H1 (cell line): ENCODE results near the gene PLCL1. TPM values are rescaled to one million over a fixed set of nuclear protein-coding genes. Genes with fewer than 3 reads are reported as not detected.

Experiments used
- CTCF ChIA-PET: fragments of 300-600 bp; sonication (Branson Sonifier 250); formaldehyde crosslinking; loops from one replicate; lab custom pipeline; 2021; ENCODE audit not compliant: partially characterized antibody; lab: Charles Lee
- POLR2A ChIA-PET: fragments of 300-600 bp; sonication (Branson Sonifier 250); formaldehyde crosslinking; loops from one replicate; lab custom pipeline; 2021; ENCODE audit warnings: inconsistent platforms; ENCODE audit not compliant: partially characterized antibody; lab: Charles Lee
- DNase-seq, 2 experiments: peaks; one replicate each; pipeline versions ENCODE4 v3.0.0 to v3.0.0-alpha.2; 2010 to 2022; ENCODE audit warnings: low spot score in 2 of 2, low read depth in 1 of 2, mixed read lengths in 1 of 2
- FAIRE-seq: peaks from 2 replicates; lab custom pipeline; 2011; peaks lifted over from hg19 to GRCh38; lab: Jason Lieb, UNC
- H2AFZ ChIP-seq: 2 replicates; pipeline ENCODE4 v1.8.1; 2012; ENCODE audit warnings: low read length, inconsistent platforms
- H2AK5ac ChIP-seq: 2 replicates; pipeline ENCODE4 v1.6.1; 2013; ENCODE audit warnings: low read depth, low read length
- H2BK120ac ChIP-seq: replicated peaks from 2 replicates; pipeline ENCODE3; 2013; ENCODE audit warnings: low read depth, low read length, inconsistent platforms
- H2BK12ac ChIP-seq: 2 replicates; pipeline ENCODE4 v1.6.1; 2013; ENCODE audit warnings: low read depth, low read length
- H2BK15ac ChIP-seq: 2 replicates; pipeline ENCODE4 v1.6.1; 2013; ENCODE audit warnings: low read length
- H2BK20ac ChIP-seq: 2 replicates; pipeline ENCODE4 v1.6.1; 2013; ENCODE audit warnings: low read length
- H2BK5ac ChIP-seq: 2 replicates; pipeline ENCODE4 v1.6.1; 2013; ENCODE audit warnings: low read depth, low read length
- H3K14ac ChIP-seq: 2 replicates; pipeline ENCODE4 v1.6.1; 2013; ENCODE audit warnings: inconsistent platforms; ENCODE audit not compliant: insufficient read length
- H3K18ac ChIP-seq: 2 replicates; pipeline ENCODE4 v1.6.1; 2013; ENCODE audit warnings: low read length; ENCODE audit errors: extremely low read depth
- H3K23ac ChIP-seq: 2 replicates; pipeline ENCODE4 v1.6.1; 2013; ENCODE audit warnings: inconsistent platforms; ENCODE audit not compliant: insufficient read length
- H3K23me2 ChIP-seq: 2 replicates; pipeline ENCODE4 v1.6.1; 2013; ENCODE audit warnings: low read depth, low read length
- H3K27ac ChIP-seq: 2 replicates; pipeline ENCODE4 v1.6.1; 2011; ENCODE audit warnings: low read depth, low read length, inconsistent platforms
- H3K27me3 ChIP-seq, 4 experiments: replicated peaks in 1 of 4; 1 replicate in 1 of 4; 2 replicates in 3 of 4; pipeline versions ENCODE4 v1.6.1 to v1.8.1; 2011 to 2013; ENCODE audit warnings: low read length in 3 of 4, mild to moderate bottlenecking in 3 of 4, inconsistent platforms in 2 of 4, mixed read lengths in 2 of 4, moderate library complexity in 1 of 4; ENCODE audit not compliant: control insufficient read depth in 3 of 4, insufficient read depth in 3 of 4; ENCODE audit errors: extremely low read depth in 1 of 4
- H3K36me3 ChIP-seq, 4 experiments: 2 replicates each; pipeline versions ENCODE4 v1.6.1 to v1.8.1; 2011 to 2013; ENCODE audit warnings: mild to moderate bottlenecking in 4 of 4, low read length in 3 of 4, moderate library complexity in 2 of 4, control low read depth in 1 of 4, inconsistent platforms in 1 of 4; ENCODE audit not compliant: insufficient read depth in 4 of 4, control insufficient read depth in 2 of 4
- H3K4ac ChIP-seq: replicated peaks from 2 replicates; pipeline ENCODE3; 2013; ENCODE audit warnings: low read length, low read depth, mixed read lengths, inconsistent platforms; ENCODE audit not compliant: insufficient read length
- H3K4me1 ChIP-seq, 4 experiments: replicated peaks in 1 of 4; 1 replicate in 1 of 4; 2 replicates in 3 of 4; pipeline versions ENCODE4 v1.6.1 to v1.8.1; 2011 to 2013; ENCODE audit warnings: low read length in 3 of 4, inconsistent platforms in 2 of 4, mixed read lengths in 1 of 4; ENCODE audit not compliant: insufficient read depth in 4 of 4, control insufficient read depth in 3 of 4
- H3K4me2 ChIP-seq, 2 experiments: 2 replicates each; pipeline versions ENCODE4 v1.6.1 to v1.8.1; 2011 to 2013; ENCODE audit warnings: low read depth in 2 of 2, low read length in 2 of 2, control low read depth in 1 of 2, inconsistent platforms in 1 of 2, mild to moderate bottlenecking in 1 of 2; ENCODE audit not compliant: insufficient read depth in 1 of 2
- H3K4me3 ChIP-seq, 4 experiments: fragments of 200-600, 300-600 bp in 1 of 4; sonication (generic), shearing (Covaris generic), sonication (Bioruptor Twin) in 1 of 4; 2 replicates each; pipeline versions ENCODE4 v1.5.1 to v1.8.1; 2011 to 2016; ENCODE audit warnings: low read length in 4 of 4, low read depth in 3 of 4, control low read depth in 2 of 4, inconsistent platforms in 2 of 4, mild to moderate bottlenecking in 2 of 4, mixed read lengths in 1 of 4, moderate library complexity in 1 of 4; ENCODE audit not compliant: insufficient read depth in 2 of 4; ENCODE audit errors: extremely low read depth in 1 of 4
- H3K56ac ChIP-seq: replicated peaks from 2 replicates; pipeline ENCODE3; 2013; ENCODE audit warnings: low read depth, mild to moderate bottlenecking, mixed read lengths, low read length, inconsistent platforms; ENCODE audit not compliant: insufficient read length
- H3K79me1 ChIP-seq: 2 replicates; pipeline ENCODE4 v1.6.1; 2013; ENCODE audit warnings: low read depth, low read length, control low read depth
- H3K79me2 ChIP-seq, 2 experiments: 2 replicates each; pipeline versions ENCODE4 v1.6.1 to v1.8.1; 2012 to 2013; ENCODE audit warnings: low read length in 2 of 2, mild to moderate bottlenecking in 2 of 2, inconsistent platforms in 1 of 2; ENCODE audit not compliant: insufficient read depth in 2 of 2, control insufficient read depth in 1 of 2
- H3K9ac ChIP-seq, 4 experiments: replicated peaks in 1 of 4; 1 replicate in 1 of 4; 2 replicates in 3 of 4; pipeline versions ENCODE4 v1.6.1 to v1.8.1; 2011 to 2013; ENCODE audit warnings: low read depth in 3 of 4, low read length in 3 of 4, control low read depth in 2 of 4, mild to moderate bottlenecking in 2 of 4, moderate library complexity in 2 of 4, inconsistent platforms in 1 of 4; ENCODE audit errors: extremely low read depth in 1 of 4
- H3K9me3 ChIP-seq, 2 experiments: 2 replicates each; pipeline versions ENCODE4 v1.6.1 to v1.8.1; 2012 to 2013; ENCODE audit warnings: mild to moderate bottlenecking in 2 of 2, moderate library complexity in 2 of 2, control low read depth in 1 of 2, inconsistent platforms in 1 of 2, low read depth in 1 of 2, low read length in 1 of 2, mixed read lengths in 1 of 2; ENCODE audit not compliant: insufficient read depth in 2 of 2
- H4K20me1 ChIP-seq, 2 experiments: replicated peaks in 1 of 2; 2 replicates each; pipeline versions ENCODE3 to v1.8.1; 2011 to 2013; ENCODE audit warnings: inconsistent platforms in 2 of 2, low read length in 2 of 2, mild to moderate bottlenecking in 1 of 2; ENCODE audit not compliant: insufficient read depth in 2 of 2, control insufficient read depth in 1 of 2
- H4K5ac ChIP-seq: 2 replicates; pipeline ENCODE4 v1.6.1; 2013; ENCODE audit warnings: low read length, low read depth, mixed read lengths, inconsistent platforms; ENCODE audit not compliant: insufficient read length
- H4K8ac ChIP-seq: 2 replicates; pipeline ENCODE4 v1.8.0; 2013; ENCODE audit warnings: mild to moderate bottlenecking, moderate library complexity, low read length, inconsistent platforms; ENCODE audit not compliant: insufficient read depth; ENCODE audit errors: extremely low read depth
- H4K91ac ChIP-seq: replicated peaks from 2 replicates; pipeline ENCODE3; 2013; ENCODE audit warnings: low read length, mixed read lengths, inconsistent platforms; ENCODE audit not compliant: insufficient read length
- BCL11A ChIP-seq, 2 experiments: IDR thresholded peaks; one replicate each; pipeline ENCODE4 v1.6.1; 2011; ENCODE audit warnings: low read depth in 2 of 2, low read length in 2 of 2, mild to moderate bottlenecking in 2 of 2
- GABPA ChIP-seq: IDR thresholded peaks from 2 replicates; pipeline ENCODE4 v1.6.1; 2011; ENCODE audit warnings: mild to moderate bottlenecking, low read length, moderate library complexity, borderline replicate concordance; ENCODE audit not compliant: insufficient read depth
- HDAC6 ChIP-seq: IDR thresholded peaks from one replicate; pipeline ENCODE4 v1.7.1; 2012; ENCODE audit warnings: low read depth, mild to moderate bottlenecking, inconsistent platforms, low read length, moderate library complexity
- MAX ChIP-seq: IDR thresholded peaks from 2 replicates; pipeline ENCODE4 v1.6.1; 2012; ENCODE audit warnings: inconsistent platforms
- NRF1 ChIP-seq: IDR thresholded peaks from 2 replicates; pipeline ENCODE4 v1.6.1; 2011; ENCODE audit warnings: mild to moderate bottlenecking, low read depth, low read length, improper control_type of control experiment
- PHF8 ChIP-seq: fragments of 200-600 bp; sonication (generic); conservative IDR thresholded peaks from 2 replicates; pipeline ENCODE4 v1.7.1; 2012; ENCODE audit warnings: low read depth, mild to moderate bottlenecking, inconsistent platforms, low read length, moderate library complexity
- RXRA ChIP-seq: IDR thresholded peaks from 2 replicates; pipeline ENCODE4 v1.6.1; 2011; ENCODE audit warnings: low read depth, mild to moderate bottlenecking, low read length, moderate library complexity; ENCODE audit not compliant: insufficient read depth
- SAP30 ChIP-seq: fragments of 300-600 bp; sonication (generic); IDR thresholded peaks from 2 replicates; pipeline ENCODE4 v1.7.1; 2012; ENCODE audit warnings: low read length, moderate library complexity, mild to moderate bottlenecking, inconsistent platforms; ENCODE audit not compliant: insufficient read depth, insufficient replicate concordance
- SRF ChIP-seq: IDR thresholded peaks from 2 replicates; pipeline ENCODE4 v1.6.1; 2011; ENCODE audit warnings: mild to moderate bottlenecking, low read depth, low read length, moderate library complexity
- WGBS, 2 experiments: shearing (Covaris generic) in 1 of 2; methylation state at CpG; one replicate each; pipeline versions ENCODE4 v1.1.6 to v1.1.7; 2013 to 2015; ENCODE audit warnings: low lambda C conversion rate in 2 of 2, mixed read lengths in 2 of 2, inconsistent platforms in 1 of 2, low coverage in 1 of 2, missing lambda C conversion rate in 1 of 2; ENCODE audit not compliant: insufficient replicate concordance in 2 of 2, insufficient coverage in 1 of 2, insufficient read length in 1 of 2; ENCODE audit errors: extremely low coverage in 1 of 2, missing lambda C conversion rate in 1 of 2; 5-methylcytosine and 5-hydroxymethylcytosine counted together
- polyA plus RNA-seq, 7 experiments: library from polyadenylated mRNA; depleted of rRNA in 3 of 7; stranded (reverse) in 5 of 7; unstranded in 2 of 7; fragments of >200 nt in 5 of 7; fragments of 200-250 nt in 2 of 7; gene quantifications; 1 replicate in 5 of 7; 2 replicates in 1 of 7; 4 replicates in 1 of 7; pipeline versions ENCODE4 v1.2.1 to v1.2.3, GENCODE V29; 2011 to 2013; ENCODE audit warnings: missing spikeins in 2 of 7, mixed read lengths in 2 of 7
- total RNA-seq: library from RNA; stranded (reverse); fragmentation: NEBNext Ultra II Directional; extraction: Animal tissue kit (Norgen Biotek cat#: 25700); gene quantifications from 2 replicates; pipeline ENCODE4 v1.2.1, GENCODE V29; 2021
- TF ChIP-seq, protein P1 (sequence below), 3 experiments: IDR thresholded peaks; 1 replicate in 2 of 3; 2 replicates in 1 of 3; pipeline versions ENCODE4 v1.5.1 to v1.6.1; 2011; ENCODE audit warnings: low read length in 3 of 3, mild to moderate bottlenecking in 3 of 3, inconsistent platforms in 2 of 3, low read depth in 1 of 3, moderate library complexity in 1 of 3; ENCODE audit not compliant: insufficient read depth in 1 of 3; ENCODE audit errors: control extremely low read depth in 1 of 3

Gene PLCL1
- total and polyA plus RNA-seq, 2 of the 8 experiments (the other 6 are each of a cell fraction or from before 2014, with no cell fraction given), result not detected

- no peak overlapping the region for H2BK15ac ChIP-seq
- no peak overlapping the region for H4K91ac ChIP-seq
- no peaks in the 10 kb centered on the region for H3K36me3 ChIP-seq
- H2BK120ac ChIP-seq, result no peak overlapping the region
- no peaks in the 10 kb centered on the region for H3K27me3 ChIP-seq
- no peak overlapping the region for H4K8ac ChIP-seq
- no peak overlapping the region for H2AK5ac ChIP-seq
- no peak overlapping the region for H3K4me3 ChIP-seq
- no peaks in the 10 kb centered on the region for H3K79me2 ChIP-seq
- H3K4me1 ChIP-seq, result no peaks in the 10 kb centered on the region
- no peak overlapping the region for H3K14ac ChIP-seq
- no peak overlapping the region for H3K4me2 ChIP-seq
- no peak overlapping the region for H2AFZ ChIP-seq
- no peak overlapping the region for H2BK20ac ChIP-seq
- no peaks in the 10 kb centered on the region for H3K79me1 ChIP-seq
- H2BK12ac ChIP-seq, result no peak overlapping the region
- 94% methylated on average over 3 of the region's 3 CpGs; no CpG with 5 or more reads in 1 of the 2 experiments for WGBS, 2 experiments
- no peak for DNase-seq
- H4K20me1 ChIP-seq, result peaks cover 0 to 2% of the 10 kb centered on the region in 2 experiments
- H2BK5ac ChIP-seq, result no peak overlapping the region
- no peak overlapping the region for H3K18ac ChIP-seq
- no peak overlapping the region for H4K5ac ChIP-seq
- no peak overlapping the region for H3K4ac ChIP-seq
- ChIA-PET CTCF (interaction anchor here (0.7 to 2.1 kb wide), 8 partner anchors 13 to 289 kb away, joined by 3 to 7 read pairs (median 3); no protein-coding TSS in a partner anchor), POLR2A (no interaction called here)
- H3K27ac ChIP-seq, result no peak overlapping the region
- no peaks in the 10 kb centered on the region for H3K23me2 ChIP-seq
- H3K9me3 ChIP-seq, result no peaks in the 10 kb centered on the region
- no peak for FAIRE-seq
- no peak overlapping the region for H3K56ac ChIP-seq
- no peak overlapping the region for H3K9ac ChIP-seq
- no peak overlapping the region for H3K23ac ChIP-seq
- TF ChIP-seq SRF (no peak), BCL11A (IDR thresholded peaks at IDR 0.05; ENCODE audit: low read depth in 2 of 2, low read length in 2 of 2) (no peak), PHF8 (no peak), SAP30 (no peak), RXRA (no peak), HDAC6 (no peak), NRF1 (no peak), GABPA (no peak), MAX (no peak)
- TF ChIP-seq, protein P1, sequence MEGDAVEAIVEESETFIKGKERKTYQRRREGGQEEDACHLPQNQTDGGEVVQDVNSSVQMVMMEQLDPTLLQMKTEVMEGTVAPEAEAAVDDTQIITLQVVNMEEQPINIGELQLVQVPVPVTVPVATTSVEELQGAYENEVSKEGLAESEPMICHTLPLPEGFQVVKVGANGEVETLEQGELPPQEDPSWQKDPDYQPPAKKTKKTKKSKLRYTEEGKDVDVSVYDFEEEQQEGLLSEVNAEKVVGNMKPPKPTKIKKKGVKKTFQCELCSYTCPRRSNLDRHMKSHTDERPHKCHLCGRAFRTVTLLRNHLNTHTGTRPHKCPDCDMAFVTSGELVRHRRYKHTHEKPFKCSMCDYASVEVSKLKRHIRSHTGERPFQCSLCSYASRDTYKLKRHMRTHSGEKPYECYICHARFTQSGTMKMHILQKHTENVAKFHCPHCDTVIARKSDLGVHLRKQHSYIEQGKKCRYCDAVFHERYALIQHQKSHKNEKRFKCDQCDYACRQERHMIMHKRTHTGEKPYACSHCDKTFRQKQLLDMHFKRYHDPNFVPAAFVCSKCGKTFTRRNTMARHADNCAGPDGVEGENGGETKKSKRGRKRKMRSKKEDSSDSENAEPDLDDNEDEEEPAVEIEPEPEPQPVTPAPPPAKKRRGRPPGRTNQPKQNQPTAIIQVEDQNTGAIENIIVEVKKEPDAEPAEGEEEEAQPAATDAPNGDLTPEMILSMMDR (IDR thresholded peaks at IDR 0.05; ENCODE audit: control extremely low read depth in 1 of 3, insufficient read depth in 1 of 3, low read depth in 1 of 3, low read length in 3 of 3), result no peak
Measured at GRCh38 chr2:198102120-198102519, 297.7 kb downstream of the PLCL1 start.
